ENCODE data around the gene PAN3. TPM values are rescaled to one million over a fixed set of nuclear protein-coding genes. Genes with fewer than 3 reads are reported as not detected.

PAN3 gene
- total RNA-seq, 1 donor from 2014 or later = 21.4 TPM

DNA sequence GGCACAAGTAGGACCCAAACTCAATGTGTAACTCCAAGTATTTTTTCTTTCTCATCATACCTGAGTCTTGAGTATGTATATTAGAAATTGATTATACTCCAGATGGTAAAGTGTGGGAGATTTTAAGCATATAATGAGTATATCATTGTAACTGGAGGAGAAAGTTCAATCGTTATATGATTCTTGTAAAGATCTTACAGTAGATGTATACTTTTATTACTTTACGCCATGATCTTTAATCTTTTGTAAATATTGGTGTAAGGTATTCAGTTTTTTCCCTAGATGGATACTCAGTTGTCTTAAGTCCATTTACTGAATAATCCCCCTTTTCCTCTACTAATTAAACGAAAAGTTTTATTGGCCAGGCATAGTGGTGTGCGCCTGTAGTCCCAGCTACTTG is 25.2 kb downstream of the PAN3 start:
- no peaks in the 10 kb centered on the region for H3K27me3 ChIP-seq (ENCODE audit: control insufficient read depth, insufficient read depth, low read length)
- H3K4me3 ChIP-seq (ENCODE audit: low read depth, low read length) = no peak overlapping the region
- DNase-seq (ENCODE audit: low read depth) = no peak
- H3K36me3 ChIP-seq (ENCODE audit: control insufficient read depth, insufficient read depth, low read length) = no peaks in the 10 kb centered on the region
- TF ChIP-seq, protein P1, sequence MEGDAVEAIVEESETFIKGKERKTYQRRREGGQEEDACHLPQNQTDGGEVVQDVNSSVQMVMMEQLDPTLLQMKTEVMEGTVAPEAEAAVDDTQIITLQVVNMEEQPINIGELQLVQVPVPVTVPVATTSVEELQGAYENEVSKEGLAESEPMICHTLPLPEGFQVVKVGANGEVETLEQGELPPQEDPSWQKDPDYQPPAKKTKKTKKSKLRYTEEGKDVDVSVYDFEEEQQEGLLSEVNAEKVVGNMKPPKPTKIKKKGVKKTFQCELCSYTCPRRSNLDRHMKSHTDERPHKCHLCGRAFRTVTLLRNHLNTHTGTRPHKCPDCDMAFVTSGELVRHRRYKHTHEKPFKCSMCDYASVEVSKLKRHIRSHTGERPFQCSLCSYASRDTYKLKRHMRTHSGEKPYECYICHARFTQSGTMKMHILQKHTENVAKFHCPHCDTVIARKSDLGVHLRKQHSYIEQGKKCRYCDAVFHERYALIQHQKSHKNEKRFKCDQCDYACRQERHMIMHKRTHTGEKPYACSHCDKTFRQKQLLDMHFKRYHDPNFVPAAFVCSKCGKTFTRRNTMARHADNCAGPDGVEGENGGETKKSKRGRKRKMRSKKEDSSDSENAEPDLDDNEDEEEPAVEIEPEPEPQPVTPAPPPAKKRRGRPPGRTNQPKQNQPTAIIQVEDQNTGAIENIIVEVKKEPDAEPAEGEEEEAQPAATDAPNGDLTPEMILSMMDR (IDR thresholded peaks at IDR 0.05; ENCODE audit: insufficient read depth, low read length, poor library complexity, severe bottlenecking) = no peak

DNA sequence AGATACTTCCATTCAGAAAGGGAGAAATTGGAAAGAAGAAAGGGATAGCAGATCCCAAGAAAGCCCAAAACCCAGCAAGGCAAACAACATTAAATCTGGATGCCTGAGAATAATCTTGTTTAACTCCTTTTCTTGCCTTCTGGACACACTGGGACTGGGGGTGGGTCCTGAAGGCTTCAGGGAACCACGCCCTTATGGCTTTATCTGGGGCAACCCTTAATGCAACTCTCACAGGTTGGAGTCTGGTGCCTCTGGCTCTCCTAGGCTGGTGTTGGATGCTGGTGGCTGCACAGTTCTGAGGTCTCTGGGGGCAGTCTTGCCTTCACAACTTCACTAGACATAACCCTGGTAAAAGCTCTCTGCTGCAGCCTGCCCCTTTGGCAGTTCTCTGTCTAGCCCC is 27.9 kb downstream of the PAN3 start:
- no peak overlapping the region for H3K4me3 ChIP-seq (ENCODE audit: low read depth, low read length)
- DNase-seq (ENCODE audit: low read depth) = no peak
- no peaks in the 10 kb centered on the region for H3K36me3 ChIP-seq (ENCODE audit: control insufficient read depth, insufficient read depth, low read length)
- no peaks in the 10 kb centered on the region for H3K27me3 ChIP-seq (ENCODE audit: control insufficient read depth, insufficient read depth, low read length)
- TF ChIP-seq, protein P1 (IDR thresholded peaks at IDR 0.05; ENCODE audit: insufficient read depth, low read length, poor library complexity, severe bottlenecking) = no peak

DNA sequence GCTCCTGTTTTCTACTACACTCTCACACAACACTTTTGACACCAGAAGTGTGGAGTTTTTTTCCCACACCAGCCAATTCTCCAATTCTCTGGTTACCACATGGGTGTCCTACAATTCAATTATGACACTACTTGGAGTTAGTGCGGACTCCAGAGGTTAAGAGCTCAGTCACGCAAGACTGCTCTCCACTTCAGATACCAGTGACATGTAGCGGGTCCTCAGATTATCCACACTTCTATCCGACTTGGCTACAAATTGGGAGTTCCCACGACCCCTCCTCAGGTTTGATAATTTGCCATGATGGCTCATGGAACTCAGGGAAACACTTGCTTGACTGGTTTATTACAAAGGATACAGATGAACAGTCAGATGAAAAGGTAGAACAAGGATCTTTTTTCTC is 32.9 kb downstream of the PAN3 start:
- Histone ChIP-seq H3K36me3 (ENCODE audit: control insufficient read depth, insufficient read depth, low read length) (no peaks in the 10 kb centered on the region), H3K27me3 (ENCODE audit: control insufficient read depth, insufficient read depth, low read length) (no peaks in the 10 kb centered on the region), H3K4me3 (ENCODE audit: low read depth, low read length) (no peak overlapping the region)
- DNase-seq (ENCODE audit: low read depth) = no peak
- TF ChIP-seq, protein P1 (IDR thresholded peaks at IDR 0.05; ENCODE audit: insufficient read depth, low read length, poor library complexity, severe bottlenecking) = no peak

DNA sequence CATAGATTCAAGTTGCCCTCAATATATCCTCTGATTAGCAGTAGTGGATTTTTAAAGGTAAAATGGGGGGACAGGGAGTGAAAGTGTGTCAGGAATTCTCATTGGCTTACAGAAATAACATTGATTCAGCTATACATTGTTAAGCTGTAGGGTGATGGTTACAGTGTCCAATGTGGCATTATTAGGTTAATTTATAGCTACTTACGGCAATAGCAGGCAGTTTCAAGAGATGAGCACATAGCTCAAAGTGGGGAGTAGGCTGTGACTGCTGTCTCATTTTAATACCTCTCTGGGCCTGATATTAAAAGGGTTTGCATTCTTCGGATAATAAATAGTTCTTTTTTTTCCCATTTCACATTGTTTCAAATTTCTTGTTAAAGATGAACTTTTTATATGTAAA is 34.6 kb downstream of the PAN3 start:
- DNase-seq (ENCODE audit: low read depth) = no peak
- TF ChIP-seq, protein P1 (IDR thresholded peaks at IDR 0.05; ENCODE audit: insufficient read depth, low read length, poor library complexity, severe bottlenecking) = no peak
- Histone ChIP-seq H3K27me3 (ENCODE audit: control insufficient read depth, insufficient read depth, low read length) (no peaks in the 10 kb centered on the region), H3K36me3 (ENCODE audit: control insufficient read depth, insufficient read depth, low read length) (no peaks in the 10 kb centered on the region), H3K4me3 (ENCODE audit: low read depth, low read length) (no peak overlapping the region)

DNA sequence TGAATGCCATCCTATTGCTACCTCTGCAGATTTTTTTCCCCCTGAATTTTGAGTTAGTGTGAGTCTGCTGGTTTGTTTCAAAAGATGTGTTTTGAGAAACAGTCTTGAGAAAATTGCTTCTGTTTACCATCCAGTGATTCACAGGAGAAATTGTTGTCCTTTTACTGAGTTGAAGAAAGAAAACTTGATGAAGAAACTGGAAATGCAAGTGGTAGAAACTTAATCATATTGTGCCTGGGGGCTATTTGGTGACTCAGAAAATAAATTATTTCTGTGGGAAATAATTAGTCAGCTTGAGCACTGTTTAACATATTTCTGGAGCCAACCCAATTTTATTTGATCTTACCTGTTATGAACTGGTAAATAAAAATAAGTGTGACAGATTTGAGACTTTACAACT is 35.4 kb downstream of the PAN3 start:
- Histone ChIP-seq H3K4me3 (ENCODE audit: low read depth, low read length) (no peak overlapping the region), H3K36me3 (ENCODE audit: control insufficient read depth, insufficient read depth, low read length) (no peaks in the 10 kb centered on the region), H3K27me3 (ENCODE audit: control insufficient read depth, insufficient read depth, low read length) (no peaks in the 10 kb centered on the region)
- DNase-seq (ENCODE audit: low read depth) = no peak
- TF ChIP-seq, protein P1 (IDR thresholded peaks at IDR 0.05; ENCODE audit: insufficient read depth, low read length, poor library complexity, severe bottlenecking) = no peak

DNA sequence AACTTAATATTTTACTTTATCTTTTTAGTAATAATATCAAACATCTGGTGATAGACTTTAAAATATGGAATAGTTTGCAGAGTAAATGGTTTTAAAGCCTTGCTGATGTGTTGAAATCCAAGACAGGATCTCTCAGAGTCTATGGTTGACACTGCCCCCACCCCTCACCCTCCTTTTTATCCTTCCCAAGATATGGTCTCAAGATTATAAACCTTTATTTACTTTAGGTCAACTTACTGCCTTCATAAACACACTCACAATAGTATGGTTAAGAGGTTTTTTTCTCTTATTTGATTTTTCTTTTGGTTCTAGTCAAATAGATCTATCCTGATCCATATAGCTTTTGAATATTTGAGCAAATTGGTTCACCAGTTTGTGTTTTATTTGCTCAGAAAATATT is 39.0 kb downstream of the PAN3 start:
- Histone ChIP-seq H3K36me3 (ENCODE audit: control insufficient read depth, insufficient read depth, low read length) (no peaks in the 10 kb centered on the region), H3K27me3 (ENCODE audit: control insufficient read depth, insufficient read depth, low read length) (no peaks in the 10 kb centered on the region), H3K4me3 (ENCODE audit: low read depth, low read length) (no peak overlapping the region)
- TF ChIP-seq, protein P1 (IDR thresholded peaks at IDR 0.05; ENCODE audit: insufficient read depth, low read length, poor library complexity, severe bottlenecking) = no peak
- no peak for DNase-seq (ENCODE audit: low read depth)

Measured in kidney epithelial cell (primary cell).